ENCODE results near the gene KRT37.

- no peak for TF ChIP-seq CTCF (IDR thresholded peaks at IDR 0.05)
- TF ChIP-seq POLR2A (IDR thresholded peaks at IDR 0.05) = no peak
Measured at GRCh38 chr17:41442739-41443138, 18.4 kb upstream of the KRT37 start.
